ENCODE results near the gene ENAM. TPM values are rescaled to one million over a fixed set of nuclear protein-coding genes. Genes with fewer than 3 reads are reported as not detected.
A peak's percentile ranks its signal among the peaks of the same experiment; 100 is the strongest.

The ENAM gene
- total and polyA plus RNA-seq, 12 donors: 0.49 to 13.1 (median 11.1) TPM

- H3K36me3 ChIP-seq: no peaks in the 10 kb centered on the region
- ATAC-seq: peak in 5 of 8 donors; percentile 38 to 68 (median 48)
- 9 to 12% methylated on average over 4 of the region's 4 CpGs for WGBS, 2 donors
- H3K27ac ChIP-seq: no peak overlapping the region
- H3K9me3 ChIP-seq: no peaks in the 10 kb centered on the region
- H3K4me3 ChIP-seq: no peak overlapping the region
- DNase-seq: no peak
- TF ChIP-seq, protein P1, sequence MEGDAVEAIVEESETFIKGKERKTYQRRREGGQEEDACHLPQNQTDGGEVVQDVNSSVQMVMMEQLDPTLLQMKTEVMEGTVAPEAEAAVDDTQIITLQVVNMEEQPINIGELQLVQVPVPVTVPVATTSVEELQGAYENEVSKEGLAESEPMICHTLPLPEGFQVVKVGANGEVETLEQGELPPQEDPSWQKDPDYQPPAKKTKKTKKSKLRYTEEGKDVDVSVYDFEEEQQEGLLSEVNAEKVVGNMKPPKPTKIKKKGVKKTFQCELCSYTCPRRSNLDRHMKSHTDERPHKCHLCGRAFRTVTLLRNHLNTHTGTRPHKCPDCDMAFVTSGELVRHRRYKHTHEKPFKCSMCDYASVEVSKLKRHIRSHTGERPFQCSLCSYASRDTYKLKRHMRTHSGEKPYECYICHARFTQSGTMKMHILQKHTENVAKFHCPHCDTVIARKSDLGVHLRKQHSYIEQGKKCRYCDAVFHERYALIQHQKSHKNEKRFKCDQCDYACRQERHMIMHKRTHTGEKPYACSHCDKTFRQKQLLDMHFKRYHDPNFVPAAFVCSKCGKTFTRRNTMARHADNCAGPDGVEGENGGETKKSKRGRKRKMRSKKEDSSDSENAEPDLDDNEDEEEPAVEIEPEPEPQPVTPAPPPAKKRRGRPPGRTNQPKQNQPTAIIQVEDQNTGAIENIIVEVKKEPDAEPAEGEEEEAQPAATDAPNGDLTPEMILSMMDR (IDR thresholded peaks at IDR 0.05): peak; percentile 28 to 72 (median 58)
- intact Hi-C loops (cut with DNase I): loop anchor here in 8 of 10 donors (1.0 to 10.0 kb wide), 4 partner anchors 353 to 1060 kb away; no protein-coding TSS in a partner anchor
- peaks cover 0 to 3% (median 0%) of the 10 kb centered on the region in 9 donors for H3K4me1 ChIP-seq
- H3K27me3 ChIP-seq: peaks cover 0 to 5% (median 0%) of the 10 kb centered on the region in 7 donors
Observed at GRCh38 chr4:70651864-70652506, 23.4 kb downstream of the ENAM start.

- Histone ChIP-seq H3K27ac (no peak overlapping the region), H3K4me3 (no peak overlapping the region), H3K27me3 (peaks cover 0 to 5% (median 0%) of the 10 kb centered on the region in 7 donors), H3K4me1 (peaks cover 0 to 3% (median 0%) of the 10 kb centered on the region in 9 donors), H3K36me3 (no peaks in the 10 kb centered on the region), H3K9me3 (no peaks in the 10 kb centered on the region)
- DNase-seq: no peak
- 56 to 64% methylated on average over 5 of the region's 5 CpGs for WGBS, 2 donors
- ATAC-seq: no peak
- TF ChIP-seq, protein P1 (IDR thresholded peaks at IDR 0.05): no peak
- intact Hi-C loops (cut with DNase I): loop anchor here in 7 of 10 donors (5.0 to 10.0 kb wide), 3 partner anchors 350 to 1058 kb away; no protein-coding TSS in a partner anchor
Observed at GRCh38 chr4:70654605-70655011, 26.1 kb downstream of the ENAM start.

GRCh38 chr4:70657326-70657725 is 28.8 kb downstream of the ENAM start:
- TF ChIP-seq, protein P1 (IDR thresholded peaks at IDR 0.05): no peak
- DNase-seq: no peak
- peaks cover 0 to 5% (median 0%) of the 10 kb centered on the region in 7 donors for H3K27me3 ChIP-seq
- no peaks in the 10 kb centered on the region for H3K9me3 ChIP-seq
- no peak overlapping the region for H3K27ac ChIP-seq
- H3K36me3 ChIP-seq: no peaks in the 10 kb centered on the region
- no peaks in the 10 kb centered on the region for H3K4me1 ChIP-seq
- no peak overlapping the region for H3K4me3 ChIP-seq
- intact Hi-C loops (cut with DNase I): loop anchor here in 5 of 10 donors (10.0 kb wide), 1 partner anchor 347 kb away; no protein-coding TSS in a partner anchor
- no peak for ATAC-seq
- WGBS, 2 donors: 83 to 85% methylated on average over 5 of the region's 5 CpGs

DNA sequence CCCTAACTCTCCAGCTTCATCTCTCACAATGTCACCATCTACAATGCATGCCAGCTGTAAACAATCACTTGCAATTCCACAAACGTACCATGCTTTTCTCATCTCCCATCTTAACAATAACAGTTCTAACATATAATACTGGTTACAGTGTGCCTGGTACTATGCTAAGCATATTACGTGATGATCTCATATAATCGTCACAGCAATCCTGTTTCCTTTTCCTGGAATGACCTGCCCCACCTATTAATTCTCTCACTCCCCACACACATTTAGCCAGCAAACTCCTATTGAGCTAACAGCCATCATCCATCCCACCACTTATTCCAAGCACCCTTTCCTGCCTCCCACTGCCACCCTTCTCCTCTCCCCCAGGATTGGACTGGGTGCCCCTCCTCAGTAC is 29.9 kb downstream of the ENAM start:
- Histone ChIP-seq H3K4me1 (no peaks in the 10 kb centered on the region), H3K4me3 (no peak overlapping the region), H3K27ac (no peak overlapping the region), H3K27me3 (peaks cover 0 to 5% (median 0%) of the 10 kb centered on the region in 7 donors), H3K36me3 (no peaks in the 10 kb centered on the region), H3K9me3 (no peaks in the 10 kb centered on the region)
- ATAC-seq (no peak), DNase-seq (no peak)
- 42 to 51% methylated on average over 3 of the region's 3 CpGs for WGBS, 2 donors
- intact Hi-C loops (cut with DNase I): loop anchor here in 5 of 10 donors (10.0 kb wide), 1 partner anchor 346 kb away; no protein-coding TSS in a partner anchor
- TF ChIP-seq, protein P1 (IDR thresholded peaks at IDR 0.05): no peak
